Fibroblast of lung (primary cell): ENCODE results near the gene GIMD1. TPM values are rescaled to one million over a fixed set of nuclear protein-coding genes. Genes with fewer than 3 reads are reported as not detected.

Experiments used
- DNase-seq, 2 donors: peaks; one replicate each; pipeline versions ENCODE4 v3.0.0 to v3.0.0-alpha.2; 2010; ENCODE audit warnings: low read depth in 2 of 2
- H2AFZ ChIP-seq: 2 replicates; pipeline ENCODE4 v1.5.1; 2012; ENCODE audit warnings: low read length, control low read depth, inconsistent platforms
- H3K27ac ChIP-seq: 2 replicates; pipeline ENCODE4 v1.5.1; 2011; ENCODE audit warnings: low read length, control low read depth; ENCODE audit not compliant: insufficient read depth
- H3K27me3 ChIP-seq: 2 replicates; pipeline ENCODE4 v1.5.1; 2011; ENCODE audit warnings: mild to moderate bottlenecking, low read length; ENCODE audit not compliant: control insufficient read depth, insufficient read depth
- H3K36me3 ChIP-seq: 2 replicates; pipeline ENCODE4 v1.5.1; 2011; ENCODE audit warnings: low read length; ENCODE audit not compliant: control insufficient read depth, insufficient read depth
- H3K4me1 ChIP-seq: 2 replicates; pipeline ENCODE4 v1.5.1; 2011; ENCODE audit warnings: low read length; ENCODE audit not compliant: control insufficient read depth, insufficient read depth; ENCODE audit errors: extremely low read depth
- H3K4me2 ChIP-seq: 2 replicates; pipeline ENCODE4 v1.5.1; 2011; ENCODE audit warnings: low read length, control low read depth; ENCODE audit not compliant: insufficient read depth; ENCODE audit errors: extremely low read depth
- H3K4me3 ChIP-seq, 4 experiments: fragments of 200-600 bp in 1 of 4; sonication (generic) in 1 of 4; replicated peaks in 1 of 4; 2 replicates each; pipeline ENCODE4 v1.5.1; 2011 to 2016; ENCODE audit warnings: low read length in 4 of 4, low read depth in 3 of 4, mild to moderate bottlenecking in 3 of 4, control low read depth in 2 of 4, inconsistent platforms in 1 of 4, mixed read lengths in 1 of 4; ENCODE audit not compliant: insufficient read depth in 1 of 4; ENCODE audit errors: control extremely low read depth in 1 of 4
- H3K79me2 ChIP-seq: 2 replicates; pipeline ENCODE4 v1.5.1; 2012; ENCODE audit warnings: mild to moderate bottlenecking, low read length, inconsistent platforms; ENCODE audit not compliant: control insufficient read depth, insufficient read depth
- H3K9ac ChIP-seq: 2 replicates; pipeline ENCODE4 v1.5.1; 2011; ENCODE audit warnings: mild to moderate bottlenecking, low read length, control low read depth; ENCODE audit not compliant: insufficient read depth
- H3K9me3 ChIP-seq: 2 replicates; pipeline ENCODE4 v1.5.1; 2012; ENCODE audit warnings: low read depth, low read length; ENCODE audit not compliant: control insufficient read depth, insufficient read depth
- H4K20me1 ChIP-seq: 2 replicates; pipeline ENCODE4 v1.5.1; 2011; ENCODE audit warnings: low read length; ENCODE audit not compliant: control insufficient read depth, insufficient read depth; ENCODE audit errors: extremely low read depth
- EZH2 ChIP-seq: IDR thresholded peaks from 2 replicates; pipeline ENCODE4 v1.5.1; 2012; ENCODE audit warnings: low read length, control low read depth, mild to moderate bottlenecking; ENCODE audit errors: missing control alignments
- polyA plus RNA-seq, 2 donors: library from polyadenylated mRNA; depleted of rRNA in 1 of 2; stranded (reverse) in 1 of 2; unstranded in 1 of 2; fragments of >200 nt; gene quantifications; 2 replicates each; pipeline ENCODE4 v1.2.1, GENCODE V29; 2011 to 2012; ENCODE audit warnings: missing spikeins in 1 of 2
- total RNA-seq: library from RNA; depleted of rRNA; stranded (reverse); fragments of >200 nt; gene quantifications from 2 replicates; pipeline ENCODE4 v1.2.1, GENCODE V29; 2014
- TF ChIP-seq, protein P1 (sequence below), 2 donors: IDR thresholded peaks in 1 of 2; conservative IDR thresholded peaks in 1 of 2; 1 replicate in 1 of 2; 2 replicates in 1 of 2; pipeline ENCODE4 v1.5.1; 2011 to 2012; ENCODE audit warnings: low read length in 2 of 2, control low read depth in 1 of 2, inconsistent platforms in 1 of 2, low read depth in 1 of 2, mild to moderate bottlenecking in 1 of 2

Gene GIMD1
- total and polyA plus RNA-seq, 2 donors (not counting 1 experiment from before 2014, with no cell fraction given) = not detected

- TF ChIP-seq, protein P1, sequence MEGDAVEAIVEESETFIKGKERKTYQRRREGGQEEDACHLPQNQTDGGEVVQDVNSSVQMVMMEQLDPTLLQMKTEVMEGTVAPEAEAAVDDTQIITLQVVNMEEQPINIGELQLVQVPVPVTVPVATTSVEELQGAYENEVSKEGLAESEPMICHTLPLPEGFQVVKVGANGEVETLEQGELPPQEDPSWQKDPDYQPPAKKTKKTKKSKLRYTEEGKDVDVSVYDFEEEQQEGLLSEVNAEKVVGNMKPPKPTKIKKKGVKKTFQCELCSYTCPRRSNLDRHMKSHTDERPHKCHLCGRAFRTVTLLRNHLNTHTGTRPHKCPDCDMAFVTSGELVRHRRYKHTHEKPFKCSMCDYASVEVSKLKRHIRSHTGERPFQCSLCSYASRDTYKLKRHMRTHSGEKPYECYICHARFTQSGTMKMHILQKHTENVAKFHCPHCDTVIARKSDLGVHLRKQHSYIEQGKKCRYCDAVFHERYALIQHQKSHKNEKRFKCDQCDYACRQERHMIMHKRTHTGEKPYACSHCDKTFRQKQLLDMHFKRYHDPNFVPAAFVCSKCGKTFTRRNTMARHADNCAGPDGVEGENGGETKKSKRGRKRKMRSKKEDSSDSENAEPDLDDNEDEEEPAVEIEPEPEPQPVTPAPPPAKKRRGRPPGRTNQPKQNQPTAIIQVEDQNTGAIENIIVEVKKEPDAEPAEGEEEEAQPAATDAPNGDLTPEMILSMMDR (conservative IDR thresholded peaks at IDR 0.05 in 1 of 2, IDR thresholded peaks at IDR 0.05 in 1 of 2; ENCODE audit: low read depth in 1 of 2, low read length in 2 of 2) = no peak
- TF ChIP-seq EZH2 = no peak
- no peak overlapping the region for H3K9ac ChIP-seq
- no peaks in the 10 kb centered on the region for H3K9me3 ChIP-seq
- H3K27me3 ChIP-seq = no peaks in the 10 kb centered on the region
- no peak overlapping the region for H3K4me2 ChIP-seq
- no peak overlapping the region for H3K4me3 ChIP-seq
- H3K36me3 ChIP-seq = peaks cover 3% of the 10 kb centered on the region
- no peaks in the 10 kb centered on the region for H3K4me1 ChIP-seq
- H3K79me2 ChIP-seq = peaks cover 4% of the 10 kb centered on the region
- H2AFZ ChIP-seq = no peak overlapping the region
- no peaks in the 10 kb centered on the region for H4K20me1 ChIP-seq
- H3K27ac ChIP-seq = no peak overlapping the region
- no peak for DNase-seq
These were observed 29.9 kb downstream of the GIMD1 start for GRCh38 chr4:106338671-106339070.

DNA sequence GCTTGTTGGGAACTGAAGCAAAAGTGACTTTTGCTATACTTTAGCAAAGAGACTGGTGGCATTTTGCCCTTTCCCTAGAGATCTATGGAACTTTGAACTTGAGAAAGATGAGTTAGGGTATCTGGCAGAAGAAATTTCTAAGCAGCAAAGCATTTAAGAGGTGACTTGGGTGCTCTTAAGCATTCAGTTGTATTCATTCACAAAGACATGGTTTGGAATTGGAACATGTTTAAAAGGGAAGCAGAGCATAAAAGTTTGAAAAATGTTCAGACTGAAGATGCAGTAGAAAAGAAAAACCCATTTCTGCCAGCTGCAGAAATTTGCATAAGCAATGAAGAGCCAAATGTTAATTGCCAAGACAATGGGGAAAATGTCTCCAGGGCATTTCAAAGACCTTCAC, 30.7 kb downstream of the GIMD1 start:
- Histone ChIP-seq H3K79me2 (peaks cover 3% of the 10 kb centered on the region), H3K27me3 (no peaks in the 10 kb centered on the region), H2AFZ (no peak overlapping the region), H4K20me1 (no peaks in the 10 kb centered on the region), H3K36me3 (peaks cover 3% of the 10 kb centered on the region), H3K9ac (no peak overlapping the region), H3K4me2 (no peak overlapping the region), H3K4me3 (no peak overlapping the region), H3K27ac (no peak overlapping the region), H3K9me3 (no peaks in the 10 kb centered on the region), H3K4me1 (no peaks in the 10 kb centered on the region)
- no peak for DNase-seq
- no peak for TF ChIP-seq EZH2
- TF ChIP-seq, protein P1 (conservative IDR thresholded peaks at IDR 0.05 in 1 of 2, IDR thresholded peaks at IDR 0.05 in 1 of 2; ENCODE audit: low read depth in 1 of 2, low read length in 2 of 2) = no peak

DNA sequence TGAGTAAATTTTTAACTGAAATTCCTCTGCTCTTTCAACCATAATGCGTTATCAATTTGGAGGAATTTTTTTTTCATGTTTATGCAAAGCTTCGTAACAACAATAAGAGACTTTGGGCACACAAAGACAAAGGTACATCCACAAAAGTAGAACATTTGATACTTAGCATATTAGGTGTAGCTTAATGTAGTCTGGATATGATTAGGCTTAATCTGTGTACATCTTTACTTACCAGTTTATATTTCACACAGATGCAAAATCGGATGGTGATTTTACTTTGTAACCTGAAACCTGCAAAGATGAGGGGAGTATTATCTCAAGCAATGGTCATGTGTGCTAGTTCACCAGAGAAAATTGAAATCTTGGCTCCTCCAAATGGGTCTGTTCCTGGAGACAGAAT, 32.0 kb downstream of the GIMD1 start:
- Histone ChIP-seq H3K9ac (no peak overlapping the region), H3K4me1 (no peaks in the 10 kb centered on the region), H4K20me1 (no peaks in the 10 kb centered on the region), H3K27me3 (no peaks in the 10 kb centered on the region), H2AFZ (no peak overlapping the region), H3K79me2 (no peaks in the 10 kb centered on the region), H3K36me3 (peaks cover 5% of the 10 kb centered on the region), H3K9me3 (no peaks in the 10 kb centered on the region), H3K4me2 (no peak overlapping the region), H3K27ac (no peak overlapping the region), H3K4me3 (no peak overlapping the region)
- DNase-seq = no peak
- no peak for TF ChIP-seq EZH2
- TF ChIP-seq, protein P1 (conservative IDR thresholded peaks at IDR 0.05 in 1 of 2, IDR thresholded peaks at IDR 0.05 in 1 of 2; ENCODE audit: low read depth in 1 of 2, low read length in 2 of 2) = no peak
